A549 (cell line): ENCODE data around the gene C3orf18. TPM values are rescaled to one million over a fixed set of nuclear protein-coding genes. Genes with fewer than 3 reads are reported as not detected.
A peak's percentile ranks its signal among the peaks of the same experiment; 100 is the strongest.

Experiments used
- ATAC-seq, 2 experiments: fragments of 200-7000 bp in 1 of 2; fragments of >200 bp in 1 of 2; cut with Nextera tagmentation in 1 of 2; cut with Tn5 transposase in 1 of 2; 3 replicates each; pipeline versions ENCODE4 v1.8.0 to v1.9.1; 2018 to 2020; ENCODE audit warnings: mild to moderate bottlenecking in 1 of 2, moderate library complexity in 1 of 2
- CTCF ChIA-PET: fragments of 300-600 bp; sonication (Branson Sonifier 250); formaldehyde crosslinking; extraction: SDS; loops from one replicate; lab custom pipeline; 2021; ENCODE audit warnings: antibody characterized with exemption, inconsistent platforms; lab: Yijun Ruan, JAX
- POLR2A ChIA-PET: fragments of 350-600 bp; formaldehyde crosslinking; extraction: SDS; loops from one replicate; lab custom pipeline; 2021; ENCODE audit warnings: antibody characterized with exemption, inconsistent platforms; lab: Yijun Ruan, JAX
- DNase-seq, 2 experiments: peaks; one replicate each; pipeline versions ENCODE4 v3.0.0 to v3.0.0-alpha.2; 2011 to 2016; ENCODE audit warnings: low read depth in 1 of 2, low spot score in 1 of 2
- FAIRE-seq: peaks from 2 replicates; lab custom pipeline; 2011; peaks lifted over from hg19 to GRCh38; lab: Jason Lieb, UNC
- H3K27ac ChIP-seq, 2 experiments: fragments of >200 bp; sonication (Bioruptor Twin); formaldehyde crosslinking; 3 replicates each; pipeline ENCODE4 v1.5.1; 2016 to 2017
- H3K4me1 ChIP-seq: fragments of >200 bp; sonication (Bioruptor Twin); formaldehyde crosslinking; 3 replicates; pipeline ENCODE4 v1.6.1; 2016
- H3K4me2 ChIP-seq: fragments of >200 bp; sonication (Bioruptor Twin); formaldehyde crosslinking; 3 replicates; pipeline ENCODE4 v1.6.1; 2016
- H3K4me3 ChIP-seq: fragments of >200 bp; sonication (Bioruptor Twin); formaldehyde crosslinking; 3 replicates; pipeline ENCODE4 v1.5.1; 2016
- H3K9me3 ChIP-seq: fragments of >200 bp; sonication (Bioruptor Twin); formaldehyde crosslinking; 3 replicates; pipeline ENCODE4 v1.6.1; 2016
- BHLHE40 ChIP-seq: IDR thresholded peaks from 2 replicates; pipeline ENCODE4 v1.6.1; 2012; ENCODE audit warnings: low read depth, low read length, inconsistent platforms
- CBX2 ChIP-seq: fragments of 200-600 bp; sonication (generic); IDR thresholded peaks from 2 replicates; pipeline ENCODE4 v1.6.1; 2016; ENCODE audit warnings: low read depth, mild to moderate bottlenecking, borderline replicate concordance
- CEBPB ChIP-seq, 2 experiments: fragments of >200 bp in 1 of 2; sonication (Bioruptor Twin) in 1 of 2; formaldehyde crosslinking in 1 of 2; IDR thresholded peaks; 2 replicates each; pipeline ENCODE4 v1.6.1; 2012 to 2016
- CTCF ChIP-seq: fragments of >200 bp; sonication (Bioruptor Twin); formaldehyde crosslinking; IDR thresholded peaks from 3 replicates; pipeline ENCODE4 v1.5.1; 2016
- EHF ChIP-seq: fragments of 250-450 bp; sonication (Bioruptor Pico); IDR thresholded peaks from 2 replicates; pipeline ENCODE4 v1.5.0; 2020; ENCODE audit warnings: mild to moderate bottlenecking
- EHMT2 ChIP-seq: fragments of 200-600 bp; sonication (generic); IDR thresholded peaks from 2 replicates; pipeline ENCODE4 v1.6.1; 2016; ENCODE audit warnings: antibody characterized with exemption, low read depth, mild to moderate bottlenecking, moderate library complexity
- EP300 ChIP-seq, 2 experiments: fragments of >200 bp; sonication (Bioruptor Twin); formaldehyde crosslinking; IDR thresholded peaks; 2 replicates in 1 of 2; 3 replicates in 1 of 2; pipeline ENCODE4 v1.6.1; 2016 to 2017
- ESRRA ChIP-seq: fragments of 150-350 bp; IDR thresholded peaks from 2 replicates; pipeline ENCODE4 v1.6.1; 2014; ENCODE audit warnings: mild to moderate bottlenecking, low read length, borderline replicate concordance
- FOSB ChIP-seq: fragments of 250-450 bp; sonication (Bioruptor Pico); IDR thresholded peaks from 2 replicates; pipeline ENCODE4 v1.5.0; 2020; ENCODE audit warnings: mild to moderate bottlenecking, moderate library complexity
- GATA3 ChIP-seq: IDR thresholded peaks from 2 replicates; pipeline ENCODE4 v1.6.1; 2012; ENCODE audit warnings: borderline replicate concordance
- HES2 ChIP-seq: fragments of >200 bp; sonication (Bioruptor Twin); formaldehyde crosslinking; IDR thresholded peaks from 2 replicates; pipeline ENCODE4 v1.6.1; 2016
- HOXA7 ChIP-seq: fragments of 250-450 bp; sonication (Bioruptor Pico); IDR thresholded peaks from 2 replicates; pipeline ENCODE4 v1.5.0; 2020; ENCODE audit warnings: mild to moderate bottlenecking, moderate library complexity
- HOXB13 ChIP-seq: fragments of 250-450 bp; sonication (Bioruptor Pico); IDR thresholded peaks from 2 replicates; pipeline ENCODE4 v1.5.0; 2020; ENCODE audit warnings: low read depth, mild to moderate bottlenecking, moderate library complexity
- KDM5A ChIP-seq: fragments of 200-600 bp; sonication (generic); IDR thresholded peaks from 2 replicates; pipeline ENCODE4 v1.6.1; 2016; ENCODE audit warnings: antibody characterized with exemption, mild to moderate bottlenecking
- MAFK ChIP-seq: fragments of 450-650 bp; IDR thresholded peaks from 2 replicates; pipeline ENCODE4 v1.6.1; 2014; ENCODE audit not compliant: partially characterized antibody
- MYC ChIP-seq: IDR thresholded peaks from 2 replicates; pipeline ENCODE4 v1.6.1; 2012; ENCODE audit warnings: mild to moderate bottlenecking, inconsistent platforms, low read length, improper control_type of control experiment, borderline replicate concordance
- POLR2A ChIP-seq: IDR thresholded peaks from 2 replicates; pipeline ENCODE4 v1.6.1; 2012; ENCODE audit warnings: mild to moderate bottlenecking, low read length
- RFX5 ChIP-seq: fragments of 450-650 bp; IDR thresholded peaks from 2 replicates; pipeline ENCODE4 v1.7.1; 2014; ENCODE audit warnings: antibody characterized with exemption, mild to moderate bottlenecking, moderate library complexity
- RNF2 ChIP-seq: fragments of 200-600 bp; sonication (generic); IDR thresholded peaks from 2 replicates; pipeline ENCODE4 v1.6.1; 2016; ENCODE audit warnings: low read depth, mild to moderate bottlenecking, antibody characterized with exemption, moderate library complexity, borderline replicate concordance
- USF2 ChIP-seq: fragments of 450-650 bp; IDR thresholded peaks from 2 replicates; pipeline ENCODE4 v1.6.1; 2014; ENCODE audit warnings: antibody characterized with exemption
- ZFP36 ChIP-seq: fragments of 450-650 bp; IDR thresholded peaks from 2 replicates; pipeline ENCODE4 v1.6.1; 2014; ENCODE audit warnings: borderline replicate concordance; ENCODE audit not compliant: partially characterized antibody
- ZNF302 ChIP-seq: fragments of 250-450 bp; sonication (Bioruptor Pico); IDR thresholded peaks from 2 replicates; pipeline ENCODE4 v1.9.0; 2021; ENCODE audit warnings: inconsistent platforms, mild to moderate bottlenecking, moderate library complexity
- WGBS: methylation state at CpG from one replicate; pipeline ENCODE4 v1.1.6; 2017; ENCODE audit errors: missing lambda C conversion rate; 5-methylcytosine and 5-hydroxymethylcytosine counted together
- polyA plus RNA-seq, 4 experiments: library from polyadenylated mRNA; depleted of rRNA in 3 of 4; stranded (reverse); fragments of >200 nt; fragmentation: RNase III in 1 of 4; extraction: RNeasy Plus Mini Kit Qiagen cat#74134 plus additional on column Dnase treatment in 1 of 4; gene quantifications; 2 replicates in 3 of 4; 3 replicates in 1 of 4; pipeline ENCODE4 v1.2.3, GENCODE V29; 2011 to 2017

The C3orf18 gene
- polyA plus RNA-seq, 2 of the 4 experiments (the other 2 are of a cell fraction), result 3.4 to 5.4 TPM

GRCh38 chr3:50600141-50600753 is 32.7 kb upstream of the C3orf18 start:
- 93% methylated on average over 5 of the region's 9 CpGs for WGBS
- DNase-seq, result no peak
- H3K4me2 ChIP-seq, result peak overlapping the region; percentile 91
- peak overlapping the region; percentile 97 to 98 for H3K27ac ChIP-seq
- FAIRE-seq, result no peak
- ChIA-PET CTCF (interaction anchor here (1.1 to 18.5 kb wide), 4 partner anchors 9 to 58 kb away, joined by 3 to 375 read pairs (median 57); partner anchors contain the start of genes C3orf18, CISH and HEMK1), POLR2A (interaction anchor here (1.0 to 1.2 kb wide), 2 partner anchors 11 to 31 kb away, joined by 5 to 8 read pairs; partner anchors contain the start of gene HEMK1)
- ATAC-seq, result no peak
- H3K4me1 ChIP-seq, result peaks cover 33% of the 10 kb centered on the region
- H3K4me3 ChIP-seq, result no peak overlapping the region
- H3K9me3 ChIP-seq, result no peaks in the 10 kb centered on the region
- TF ChIP-seq ZFP36, result peak; percentile 78
- no peak for TF ChIP-seq EHF (CRISPR knock-in tag)

- H3K4me2 ChIP-seq, result no peak overlapping the region; the same call in 2 of the 3 replicates
- no peaks in the 10 kb centered on the region for H3K9me3 ChIP-seq
- no peak for TF ChIP-seq GATA3
- no peak for TF ChIP-seq CTCF
- TF ChIP-seq HOXB13 (CRISPR knock-in tag), result no peak
- no peak for TF ChIP-seq ESRRA
- TF ChIP-seq KDM5A, result no peak
- TF ChIP-seq HES2, result no peak
- no peak for TF ChIP-seq RFX5
- no peak overlapping the region for H3K4me3 ChIP-seq
- ATAC-seq (no peak), DNase-seq (no peak), FAIRE-seq (no peak)
- peak overlapping the region; percentile 97 to 98; a peak in 5 of 6 replicates for H3K27ac ChIP-seq
- WGBS, result 75% methylated on average over 1 of the region's 1 CpG
- POLR2A ChIA-PET, result no interaction called here
- CTCF ChIA-PET, result interaction anchor here (3.3 to 18.5 kb wide), 3 partner anchors 14 to 28 kb away, joined by 11 to 375 read pairs (median 107); partner anchors contain the start of genes C3orf18, CISH and HEMK1
- peaks cover 30% of the 10 kb centered on the region for H3K4me1 ChIP-seq
Observed at GRCh38 chr3:50599716-50600118, 32.2 kb upstream of the C3orf18 start.

- Histone ChIP-seq H3K9me3 (no peaks in the 10 kb centered on the region), H3K27ac (peak overlapping the region; percentile 97 to 98; a peak in 4 of 6 replicates), H3K4me1 (peaks cover 30% of the 10 kb centered on the region), H3K4me3 (no peak overlapping the region), H3K4me2 (no peak overlapping the region)
- no peak for DNase-seq
- POLR2A ChIA-PET, result no interaction called here
- 94% methylated on average over 5 of the region's 6 CpGs for WGBS
- no peak for FAIRE-seq
- CTCF ChIA-PET, result interaction anchor here (1.5 to 9.1 kb wide), 3 partner anchors 15 to 27 kb away, joined by 3 to 107 read pairs (median 11); partner anchors contain the start of gene CISH
- ATAC-seq, result no peak
- TF ChIP-seq RNF2, result no peak
- TF ChIP-seq ESRRA, result no peak
- TF ChIP-seq POLR2A, result no peak
- TF ChIP-seq BHLHE40, result no peak
- no peak for TF ChIP-seq RFX5
- no peak for TF ChIP-seq CEBPB (IDR thresholded peaks at IDR 0.05)
- TF ChIP-seq ZNF302, result no peak
- no peak for TF ChIP-seq CBX2
- TF ChIP-seq FOSB (CRISPR knock-in tag), result no peak
- TF ChIP-seq HES2, result no peak
- TF ChIP-seq MAFK, result no peak
- no peak for TF ChIP-seq GATA3
- no peak for TF ChIP-seq MYC
- TF ChIP-seq USF2, result no peak
- no peak for TF ChIP-seq EP300 (IDR thresholded peaks at IDR 0.05)
- TF ChIP-seq EHMT2, result no peak
- TF ChIP-seq HOXA7 (CRISPR knock-in tag), result no peak
Observed at GRCh38 chr3:50599115-50599715, 31.7 kb upstream of the C3orf18 start.
